ENCODE measurements around the gene NVL.

The NVL gene

GRCh38 chr1:224251741-224252146 lies 78.2 kb downstream of the NVL start:
- Histone ChIP-seq H3K9me3 (ENCODE audit: control insufficient read depth, insufficient read depth, low read length) (no peaks in the 10 kb centered on the region), H3K36me3 (ENCODE audit: control insufficient read depth, insufficient read depth, low read length) (peaks cover 7% of the 10 kb centered on the region), H3K9ac (ENCODE audit: low read depth, low read length) (no peak overlapping the region), H3K4me3 (ENCODE audit: low read depth, low read length) (no peak overlapping the region), H3K27me3 (ENCODE audit: control insufficient read depth, insufficient read depth, low read length) (no peaks in the 10 kb centered on the region), H3K4me1 (ENCODE audit: control insufficient read depth, insufficient read depth, low read length) (peaks cover 7% of the 10 kb centered on the region)

- Histone ChIP-seq H3K9ac (ENCODE audit: low read depth, low read length) (no peak overlapping the region), H3K4me3 (ENCODE audit: low read depth, low read length) (no peak overlapping the region), H3K4me1 (ENCODE audit: control insufficient read depth, insufficient read depth, low read length) (no peaks in the 10 kb centered on the region), H3K36me3 (ENCODE audit: control insufficient read depth, insufficient read depth, low read length) (peaks cover 7% of the 10 kb centered on the region), H3K9me3 (ENCODE audit: control insufficient read depth, insufficient read depth, low read length) (no peaks in the 10 kb centered on the region), H3K27me3 (ENCODE audit: control insufficient read depth, insufficient read depth, low read length) (no peaks in the 10 kb centered on the region)
Observed at GRCh38 chr1:224245188-224245587, 84.8 kb downstream of the NVL start.

GRCh38 chr1:224238756-224239155 lies 91.2 kb downstream of the NVL start:
- no peak overlapping the region for H3K4me3 ChIP-seq (ENCODE audit: low read depth, low read length)
- H3K9me3 ChIP-seq (ENCODE audit: control insufficient read depth, insufficient read depth, low read length) = no peaks in the 10 kb centered on the region
- H3K9ac ChIP-seq (ENCODE audit: low read depth, low read length) = no peak overlapping the region
- H3K4me1 ChIP-seq (ENCODE audit: control insufficient read depth, insufficient read depth, low read length) = peaks cover 18% of the 10 kb centered on the region
- no peaks in the 10 kb centered on the region for H3K36me3 ChIP-seq (ENCODE audit: control insufficient read depth, insufficient read depth, low read length)
- no peaks in the 10 kb centered on the region for H3K27me3 ChIP-seq (ENCODE audit: control insufficient read depth, insufficient read depth, low read length)

GRCh38 chr1:224238212-224238611 lies 91.8 kb downstream of the NVL start:
- Histone ChIP-seq H3K4me1 (ENCODE audit: control insufficient read depth, insufficient read depth, low read length) (peaks cover 18% of the 10 kb centered on the region), H3K4me3 (ENCODE audit: low read depth, low read length) (no peak overlapping the region), H3K9ac (ENCODE audit: low read depth, low read length) (no peak overlapping the region), H3K9me3 (ENCODE audit: control insufficient read depth, insufficient read depth, low read length) (no peaks in the 10 kb centered on the region), H3K27me3 (ENCODE audit: control insufficient read depth, insufficient read depth, low read length) (no peaks in the 10 kb centered on the region), H3K36me3 (ENCODE audit: control insufficient read depth, insufficient read depth, low read length) (no peaks in the 10 kb centered on the region)

- H3K9me3 ChIP-seq (ENCODE audit: control insufficient read depth, insufficient read depth, low read length) = no peaks in the 10 kb centered on the region
- H3K9ac ChIP-seq (ENCODE audit: low read depth, low read length) = no peak overlapping the region
- peaks cover 18% of the 10 kb centered on the region for H3K4me1 ChIP-seq (ENCODE audit: control insufficient read depth, insufficient read depth, low read length)
- no peak overlapping the region for H3K4me3 ChIP-seq (ENCODE audit: low read depth, low read length)
- no peaks in the 10 kb centered on the region for H3K36me3 ChIP-seq (ENCODE audit: control insufficient read depth, insufficient read depth, low read length)
- no peaks in the 10 kb centered on the region for H3K27me3 ChIP-seq (ENCODE audit: control insufficient read depth, insufficient read depth, low read length)
Observed at GRCh38 chr1:224237119-224237881, 92.7 kb downstream of the NVL start.

GRCh38 chr1:224235813-224236493 lies 94.0 kb downstream of the NVL start:
- Histone ChIP-seq H3K4me1 (ENCODE audit: control insufficient read depth, insufficient read depth, low read length) (peaks cover 18% of the 10 kb centered on the region), H3K9ac (ENCODE audit: low read depth, low read length) (no peak overlapping the region), H3K36me3 (ENCODE audit: control insufficient read depth, insufficient read depth, low read length) (no peaks in the 10 kb centered on the region), H3K27me3 (ENCODE audit: control insufficient read depth, insufficient read depth, low read length) (no peaks in the 10 kb centered on the region), H3K4me3 (ENCODE audit: low read depth, low read length) (no peak overlapping the region), H3K9me3 (ENCODE audit: control insufficient read depth, insufficient read depth, low read length) (no peaks in the 10 kb centered on the region)

GRCh38 chr1:224234017-224234416 lies 96.0 kb downstream of the NVL start:
- no peaks in the 10 kb centered on the region for H3K27me3 ChIP-seq (ENCODE audit: control insufficient read depth, insufficient read depth, low read length)
- no peak overlapping the region for H3K9ac ChIP-seq (ENCODE audit: low read depth, low read length)
- H3K9me3 ChIP-seq (ENCODE audit: control insufficient read depth, insufficient read depth, low read length) = no peaks in the 10 kb centered on the region
- no peak overlapping the region for H3K4me3 ChIP-seq (ENCODE audit: low read depth, low read length)
- H3K4me1 ChIP-seq (ENCODE audit: control insufficient read depth, insufficient read depth, low read length) = peaks cover 18% of the 10 kb centered on the region
- H3K36me3 ChIP-seq (ENCODE audit: control insufficient read depth, insufficient read depth, low read length) = peaks cover 3% of the 10 kb centered on the region

- no peaks in the 10 kb centered on the region for H3K9me3 ChIP-seq (ENCODE audit: control insufficient read depth, insufficient read depth, low read length)
- peaks cover 11% of the 10 kb centered on the region for H3K4me1 ChIP-seq (ENCODE audit: control insufficient read depth, insufficient read depth, low read length)
- no peak overlapping the region for H3K9ac ChIP-seq (ENCODE audit: low read depth, low read length)
- H3K4me3 ChIP-seq (ENCODE audit: low read depth, low read length) = no peak overlapping the region
- peaks cover 7% of the 10 kb centered on the region for H3K27me3 ChIP-seq (ENCODE audit: control insufficient read depth, insufficient read depth, low read length)
- peaks cover 7% of the 10 kb centered on the region for H3K36me3 ChIP-seq (ENCODE audit: control insufficient read depth, insufficient read depth, low read length)
Observed at GRCh38 chr1:224226849-224227502, 103.0 kb downstream of the NVL start.

GRCh38 chr1:224223819-224224714 lies 105.9 kb downstream of the NVL start:
- Histone ChIP-seq H3K4me3 (ENCODE audit: low read depth, low read length) (no peak overlapping the region), H3K9me3 (ENCODE audit: control insufficient read depth, insufficient read depth, low read length) (no peaks in the 10 kb centered on the region), H3K9ac (ENCODE audit: low read depth, low read length) (no peak overlapping the region), H3K36me3 (ENCODE audit: control insufficient read depth, insufficient read depth, low read length) (peaks cover 3% of the 10 kb centered on the region), H3K4me1 (ENCODE audit: control insufficient read depth, insufficient read depth, low read length) (peaks cover 11% of the 10 kb centered on the region), H3K27me3 (ENCODE audit: control insufficient read depth, insufficient read depth, low read length) (peaks cover 7% of the 10 kb centered on the region)

GRCh38 chr1:224219612-224220059 lies 110.3 kb downstream of the NVL start:
- no peaks in the 10 kb centered on the region for H3K9me3 ChIP-seq (ENCODE audit: control insufficient read depth, insufficient read depth, low read length)
- no peak overlapping the region for H3K4me3 ChIP-seq (ENCODE audit: low read depth, low read length)
- no peaks in the 10 kb centered on the region for H3K36me3 ChIP-seq (ENCODE audit: control insufficient read depth, insufficient read depth, low read length)
- H3K9ac ChIP-seq (ENCODE audit: low read depth, low read length) = no peak overlapping the region
- H3K4me1 ChIP-seq (ENCODE audit: control insufficient read depth, insufficient read depth, low read length) = peaks cover 11% of the 10 kb centered on the region
- H3K27me3 ChIP-seq (ENCODE audit: control insufficient read depth, insufficient read depth, low read length) = peaks cover 4% of the 10 kb centered on the region

GRCh38 chr1:224219011-224219611 lies 110.9 kb downstream of the NVL start:
- Histone ChIP-seq H3K36me3 (ENCODE audit: control insufficient read depth, insufficient read depth, low read length) (no peaks in the 10 kb centered on the region), H3K9me3 (ENCODE audit: control insufficient read depth, insufficient read depth, low read length) (no peaks in the 10 kb centered on the region), H3K4me3 (ENCODE audit: low read depth, low read length) (no peak overlapping the region), H3K9ac (ENCODE audit: low read depth, low read length) (no peak overlapping the region), H3K4me1 (ENCODE audit: control insufficient read depth, insufficient read depth, low read length) (peaks cover 8% of the 10 kb centered on the region), H3K27me3 (ENCODE audit: control insufficient read depth, insufficient read depth, low read length) (peaks cover 2% of the 10 kb centered on the region)
